HG03045 (cell line): Measurements from ENCODE around the gene HOTAIR.

Experiments used
- ATAC-seq: cut with Tn5 transposase; IDR thresholded peaks from one replicate; pipeline ENCODE4 v1.9.1; 2021; ENCODE audit warnings: mild to moderate bottlenecking, moderate library complexity; ENCODE audit not compliant: unreplicated experiment

Gene HOTAIR

DNA sequence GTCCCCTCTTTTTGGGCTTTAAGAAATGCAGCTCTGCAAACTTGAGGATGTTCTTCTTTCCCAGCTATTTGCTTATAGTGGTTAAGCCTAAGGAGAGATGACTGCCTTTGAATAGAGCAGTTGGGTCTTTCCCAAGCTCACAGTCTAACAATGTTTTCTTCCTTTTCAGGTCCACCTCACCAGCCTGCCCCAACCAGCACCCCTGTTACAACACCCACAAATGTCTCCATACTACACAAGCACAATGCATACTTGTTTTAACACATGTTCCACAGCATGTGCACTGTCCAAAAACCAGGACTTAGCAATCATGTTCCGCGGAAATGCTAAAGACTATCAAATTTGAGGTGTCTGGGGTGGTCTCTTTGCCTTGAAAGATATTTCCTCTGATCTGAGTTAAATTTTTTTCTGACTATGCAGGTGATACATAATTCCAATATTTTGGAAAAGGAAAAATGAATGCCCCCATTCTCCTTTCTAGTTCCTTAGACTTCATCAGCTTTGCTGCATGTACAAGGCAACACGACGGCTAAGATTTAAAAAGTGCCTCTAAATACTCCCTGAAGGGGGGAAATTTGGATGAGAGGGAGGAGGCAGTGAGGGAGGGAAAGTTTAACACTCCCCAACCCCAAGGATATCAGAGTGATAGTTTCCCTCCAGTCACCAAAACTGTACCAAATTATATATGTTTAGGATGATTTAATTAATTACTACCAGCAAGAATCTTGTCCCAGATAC, 42.7 kb downstream of the HOTAIR start:
- no peak for ATAC-seq

DNA sequence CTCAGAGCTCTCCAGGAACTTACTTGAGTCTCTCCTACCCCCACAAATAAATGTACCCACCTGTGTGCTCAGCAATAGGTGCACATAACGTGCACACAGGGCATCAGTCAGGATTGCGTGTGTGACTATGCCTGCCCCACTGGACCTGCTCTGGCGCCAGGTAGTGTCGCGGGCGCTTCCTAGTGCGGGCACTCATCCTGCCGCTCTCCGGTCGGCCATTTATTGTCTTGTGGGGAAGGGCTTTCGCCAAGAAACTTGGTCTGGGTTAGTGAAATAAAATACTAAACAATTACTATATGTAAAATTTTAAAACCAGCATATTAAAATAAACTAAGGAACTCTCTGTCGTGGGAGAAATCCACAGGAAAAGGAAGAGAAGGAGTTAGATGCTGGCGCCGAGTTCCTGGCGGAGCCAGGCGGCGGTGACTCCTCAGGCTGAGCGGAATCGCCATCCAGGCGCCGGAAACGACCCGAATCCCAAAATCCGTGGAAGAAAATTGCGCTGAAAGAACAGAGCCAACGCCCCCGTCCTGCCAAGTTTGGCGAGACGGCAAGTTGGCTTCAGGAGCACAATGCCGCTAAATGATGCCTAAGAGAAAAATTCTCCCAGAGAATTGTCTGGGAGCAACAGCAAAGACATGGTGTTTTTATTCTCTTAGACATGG, 44.0 kb downstream of the HOTAIR start:
- no peak for ATAC-seq

DNA sequence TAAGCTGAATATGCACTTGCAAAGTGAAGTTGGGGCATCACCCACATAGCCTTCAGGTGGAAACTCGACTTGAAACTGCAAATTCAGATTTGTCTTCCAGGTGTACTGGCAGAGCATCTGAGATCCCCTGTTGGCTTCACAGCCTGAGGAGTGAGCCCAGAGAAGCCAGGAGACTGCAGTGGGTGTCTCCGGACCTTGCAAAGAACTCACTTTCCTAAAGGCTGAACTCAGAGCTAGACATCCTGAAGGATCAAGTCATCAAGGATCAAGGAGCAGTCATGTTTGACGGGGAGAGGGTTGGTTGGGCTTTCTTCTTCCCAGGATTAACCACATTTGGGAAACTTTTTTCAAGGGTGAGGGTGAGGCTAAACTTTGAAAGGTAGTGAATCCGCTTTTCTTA, 45.2 kb downstream of the HOTAIR start:
- no peak for ATAC-seq

DNA sequence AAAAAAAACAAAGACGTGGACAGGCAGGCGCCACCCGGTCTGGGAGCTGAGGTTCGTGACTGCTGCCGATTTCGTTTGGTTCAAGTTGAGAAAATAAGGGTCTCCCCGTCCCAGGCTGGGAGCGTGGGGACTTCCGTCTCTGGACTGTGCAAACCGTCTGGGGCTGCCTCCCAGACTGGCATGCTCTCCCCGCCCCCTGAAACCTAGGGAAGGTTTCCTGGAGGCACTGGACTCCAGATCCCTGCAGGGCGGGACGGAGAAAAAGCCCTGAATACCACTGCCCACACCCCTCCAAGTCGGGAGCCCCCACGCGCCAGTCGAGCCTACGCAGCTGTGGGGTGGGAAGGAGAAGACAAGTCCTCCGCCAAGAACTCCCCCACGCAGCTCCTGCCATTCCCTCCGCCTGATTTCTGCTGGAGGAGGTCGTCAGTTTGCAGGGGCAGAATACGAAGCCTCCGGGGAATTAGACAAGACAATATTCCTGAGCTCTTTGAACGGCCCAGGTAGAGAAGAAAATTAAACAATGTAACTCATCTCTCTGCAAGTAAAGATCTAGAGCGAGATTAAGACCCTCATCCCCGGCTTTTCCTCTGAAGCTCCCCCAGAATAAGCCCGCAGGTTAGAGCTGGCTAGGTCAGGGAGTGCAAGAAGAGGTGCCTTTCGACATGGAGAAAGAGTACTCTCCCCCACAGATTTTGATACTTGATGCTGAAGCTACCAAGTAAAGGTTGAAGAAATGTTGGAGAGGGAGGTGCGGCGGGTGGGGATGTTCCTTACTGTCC, 46.5 kb downstream of the HOTAIR start:
- ATAC-seq, result no peak

- no peak for ATAC-seq
Observed at GRCh38 chr12:53927220-53928029, 47.3 kb downstream of the HOTAIR start.

- no peak for ATAC-seq
Observed at GRCh38 chr12:53924521-53925405, 50.0 kb downstream of the HOTAIR start.

DNA sequence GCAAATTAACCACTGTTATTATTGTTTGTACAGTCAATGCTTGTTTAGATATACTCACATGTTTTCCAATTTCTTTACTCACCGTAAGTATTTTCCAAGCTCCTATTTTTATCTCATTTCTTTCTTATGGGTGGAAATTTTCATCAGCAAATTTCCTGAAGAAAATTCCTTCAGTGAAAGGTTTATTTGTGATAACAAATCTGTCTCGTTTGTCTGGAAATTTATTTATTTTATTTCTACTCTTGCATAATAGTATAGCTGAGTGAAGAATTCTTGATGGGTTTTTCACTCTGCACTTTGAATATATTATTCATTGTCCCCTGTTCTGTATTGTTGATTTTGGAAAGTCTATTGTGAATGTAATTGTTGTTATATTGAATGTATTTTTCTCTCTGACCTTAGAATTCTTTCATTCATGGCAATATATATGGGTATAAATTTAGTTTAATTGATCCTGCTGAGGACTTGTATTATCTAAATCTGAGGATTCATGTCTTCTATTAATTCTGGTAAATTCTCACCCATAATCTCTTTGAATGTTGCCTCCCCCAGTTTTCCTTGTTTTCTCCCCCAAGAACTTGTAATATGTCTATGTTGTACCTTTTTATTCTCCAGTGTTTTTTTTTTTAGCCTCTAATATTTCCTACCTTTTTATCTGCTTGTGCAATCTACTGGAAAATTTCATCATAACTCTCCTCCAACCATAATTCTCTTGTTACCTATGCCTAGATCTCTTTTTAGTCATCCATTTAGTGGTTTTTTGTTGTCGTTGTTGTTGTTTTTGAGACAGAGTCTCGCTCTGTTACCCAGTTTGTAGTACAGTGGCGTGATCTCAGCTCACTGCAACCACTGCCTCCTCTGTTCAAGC, 57.7 kb downstream of the HOTAIR start:
- ATAC-seq, result no peak
